Activated CD8-positive, alpha-beta memory T cell treated with anti-CD3 and anti-CD28 coated beads for 24 hours (primary cell): ENCODE data around the gene SLC2A14.
A peak's percentile ranks its signal among the peaks of the same experiment; 100 is the strongest.
"Not testable (repeated sequence)": the region's sequence is repeated elsewhere in the genome, so short reads cannot be mapped to it uniquely, and the experiment has no call there.

Experiments used
- DNase-seq: peaks from one replicate; pipeline ENCODE4 v3.0.0-alpha.2; 2020

SLC2A14 gene

DNA sequence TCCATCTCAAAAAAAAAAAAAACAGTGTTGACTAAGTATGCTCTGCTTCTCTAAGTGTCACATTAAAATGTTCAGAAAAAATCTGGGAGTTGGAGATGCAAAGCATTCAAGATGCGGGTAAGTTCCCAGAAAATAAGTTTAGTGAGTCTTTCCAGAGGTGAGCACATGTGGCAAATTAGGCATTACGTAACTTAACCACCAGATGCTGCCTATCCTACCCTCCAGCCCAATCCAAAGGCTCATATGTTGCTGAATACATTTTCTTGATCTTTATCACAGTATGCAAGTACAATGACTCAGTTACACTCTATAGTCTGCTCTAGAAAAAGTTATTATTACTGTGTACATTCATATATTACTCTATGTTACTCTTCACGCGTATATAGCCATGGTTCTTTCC lies 3.6 kb downstream of the SLC2A14 start:
- no peak for DNase-seq

DNA sequence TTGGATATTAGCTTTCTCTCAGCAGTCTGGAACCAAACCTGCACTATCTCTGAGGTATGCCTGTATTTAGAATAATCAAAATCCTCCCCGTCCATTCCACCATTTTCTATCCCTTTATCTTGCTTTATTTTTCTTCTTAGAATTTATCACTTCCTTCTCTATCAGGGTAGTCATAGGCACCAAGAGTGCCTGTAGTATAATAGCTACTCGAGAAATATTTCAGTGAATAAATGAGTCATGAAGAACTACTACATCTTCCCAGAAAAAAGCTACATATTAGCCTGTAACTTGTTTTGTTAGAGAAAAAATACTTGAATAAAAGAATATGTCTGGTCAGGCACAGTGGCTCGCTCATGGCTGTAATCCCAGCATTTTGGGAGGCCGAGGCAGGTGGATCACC lies 4.3 kb downstream of the SLC2A14 start:
- DNase-seq: no peak

DNA sequence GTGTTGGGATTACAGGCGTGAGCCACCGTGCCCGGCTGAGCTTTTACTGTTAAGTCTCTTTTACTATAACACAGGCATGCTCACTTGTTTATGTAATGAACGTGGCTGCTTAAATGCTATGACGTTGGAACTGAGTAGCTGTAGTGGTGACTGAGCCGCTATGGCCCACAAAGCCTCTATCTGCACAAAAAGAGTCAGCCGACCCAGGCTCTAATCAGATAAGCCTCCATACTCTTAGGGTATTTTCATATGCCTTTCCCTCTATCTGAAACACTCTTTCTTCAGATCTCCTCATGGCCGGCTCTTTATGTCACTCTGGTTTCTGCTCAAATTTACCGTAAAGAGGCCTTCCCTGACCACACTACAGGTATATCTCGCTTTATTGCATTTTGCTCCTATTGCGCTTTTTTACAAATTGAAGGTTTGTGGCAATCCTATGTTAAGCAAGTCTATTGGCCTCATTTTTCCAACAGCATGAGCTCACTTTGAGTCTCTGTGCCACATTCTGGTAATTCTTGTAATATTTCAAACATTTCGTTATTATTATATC lies 8.0 kb downstream of the SLC2A14 start:
- no peak for DNase-seq

DNA sequence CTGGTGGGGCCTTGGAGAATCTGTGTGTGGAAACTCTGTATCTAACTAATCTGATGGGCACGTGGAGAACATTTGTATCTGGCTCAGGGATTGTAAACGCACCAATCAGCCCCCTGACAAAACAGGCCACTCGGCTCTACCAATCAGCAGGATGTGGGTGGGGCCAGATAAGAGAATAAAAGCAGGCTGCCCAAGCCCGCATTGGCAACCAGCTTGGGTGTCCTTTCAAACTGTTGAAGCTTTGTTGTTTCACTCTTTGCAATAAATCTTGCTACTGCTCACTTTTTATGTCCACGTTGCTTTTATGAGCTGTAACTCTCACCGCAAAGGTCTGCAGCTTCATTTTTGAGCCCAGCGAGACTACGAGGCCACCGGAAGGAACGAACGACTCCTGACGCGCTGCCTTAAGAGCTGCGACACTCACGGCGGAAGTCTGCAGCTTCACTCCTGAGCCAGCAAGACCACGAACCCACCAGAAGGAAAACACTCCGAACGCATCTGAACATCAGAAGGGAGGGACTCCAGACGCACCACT lies 9.8 kb downstream of the SLC2A14 start:
- DNase-seq: peak; percentile 64

DNA sequence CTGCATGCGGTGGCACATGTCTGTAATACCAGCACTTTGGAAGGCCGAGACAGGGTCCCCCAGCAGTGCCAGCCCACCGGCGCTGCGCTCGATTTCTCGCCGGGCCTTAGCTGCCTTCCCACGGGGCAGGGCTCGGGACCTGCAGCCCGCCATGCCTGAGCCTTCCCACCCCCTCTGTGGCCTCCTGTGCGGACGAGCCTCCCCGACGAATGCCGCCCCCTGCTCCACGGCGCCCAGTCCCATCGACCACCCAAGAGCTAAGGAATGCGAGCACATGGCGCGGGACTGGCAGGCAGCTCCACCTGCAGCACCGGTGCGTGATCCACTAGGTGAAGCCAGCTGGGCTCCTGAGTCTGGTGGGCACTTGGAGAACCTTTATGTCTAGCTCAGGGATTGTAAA lies 10.4 kb downstream of the SLC2A14 start:
- DNase-seq: not testable (repeated sequence)

DNA sequence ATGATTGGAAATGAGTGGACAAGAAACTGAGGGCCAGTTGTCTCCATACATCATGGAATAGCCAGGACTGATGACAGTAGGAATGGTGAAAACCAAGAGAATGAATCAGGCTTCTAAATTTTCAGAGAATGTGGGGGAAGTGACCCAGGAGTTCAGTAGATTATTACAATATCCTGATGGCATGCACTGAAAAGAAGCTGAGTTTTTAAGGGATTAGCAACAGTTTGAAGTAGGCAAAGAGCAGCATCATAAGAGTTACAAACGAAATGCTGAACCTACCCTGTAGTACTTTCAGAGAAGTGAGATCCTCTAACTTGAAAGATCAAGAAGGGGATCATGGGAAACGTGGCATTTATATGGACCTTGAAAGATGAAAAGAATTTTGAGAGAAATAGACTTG lies 13.2 kb downstream of the SLC2A14 start:
- DNase-seq: no peak

DNA sequence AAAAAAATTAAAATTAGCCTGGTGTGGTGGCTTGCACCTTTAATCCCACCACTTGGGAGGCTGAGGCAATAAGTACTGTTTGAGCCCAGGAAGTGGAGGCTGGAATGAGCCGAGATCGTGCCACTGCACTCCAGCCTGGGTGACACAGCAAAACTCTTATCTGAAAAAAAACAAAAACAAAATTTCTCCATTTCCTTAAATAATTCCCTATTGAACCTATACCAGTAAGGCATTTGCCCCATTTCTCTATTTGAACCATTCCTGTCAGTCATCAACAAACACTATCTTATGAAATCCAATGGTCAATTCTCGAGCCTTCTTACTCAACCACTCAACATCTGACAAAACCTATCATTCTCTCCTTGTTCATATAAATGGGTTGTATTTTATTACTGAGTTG lies 14.7 kb downstream of the SLC2A14 start:
- DNase-seq: no peak

DNA sequence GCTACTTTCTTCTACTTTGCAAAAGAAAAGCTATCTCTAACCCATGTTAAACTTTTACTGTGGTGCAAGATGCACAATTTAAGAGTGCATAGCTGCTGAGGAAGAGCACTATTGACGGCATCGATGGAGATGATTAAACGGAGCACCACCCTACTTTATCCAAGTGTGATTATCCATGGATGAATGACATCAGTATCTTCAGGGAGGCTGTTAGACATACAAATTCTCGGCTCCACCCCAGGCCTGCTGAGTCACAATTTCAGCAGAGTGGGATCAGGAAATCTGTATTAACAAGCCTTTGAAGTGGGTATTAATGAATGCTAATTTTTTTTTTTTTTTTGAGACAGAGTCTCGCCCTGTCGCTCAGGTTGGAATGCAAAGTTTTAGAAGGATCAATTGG lies 16.2 kb downstream of the SLC2A14 start:
- DNase-seq: no peak

DNA sequence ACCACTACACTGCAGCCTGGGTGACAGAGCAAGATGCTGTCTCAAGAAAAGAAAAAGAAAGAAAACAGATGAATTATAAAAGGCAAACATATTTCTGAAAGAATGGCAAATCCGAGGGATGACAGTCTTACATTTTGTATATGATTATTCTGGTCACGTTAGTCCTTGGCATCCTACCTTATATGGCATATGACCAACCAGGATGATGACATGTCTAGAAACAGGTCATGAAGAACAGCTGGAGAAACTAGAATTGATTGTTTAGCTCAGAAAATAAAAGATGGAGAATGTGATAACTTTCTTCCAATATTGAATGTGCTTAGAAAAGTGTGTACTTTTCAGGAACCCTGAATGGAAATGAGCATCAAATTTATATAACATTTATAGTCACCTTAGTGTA lies 19.2 kb downstream of the SLC2A14 start:
- no peak for DNase-seq

DNA sequence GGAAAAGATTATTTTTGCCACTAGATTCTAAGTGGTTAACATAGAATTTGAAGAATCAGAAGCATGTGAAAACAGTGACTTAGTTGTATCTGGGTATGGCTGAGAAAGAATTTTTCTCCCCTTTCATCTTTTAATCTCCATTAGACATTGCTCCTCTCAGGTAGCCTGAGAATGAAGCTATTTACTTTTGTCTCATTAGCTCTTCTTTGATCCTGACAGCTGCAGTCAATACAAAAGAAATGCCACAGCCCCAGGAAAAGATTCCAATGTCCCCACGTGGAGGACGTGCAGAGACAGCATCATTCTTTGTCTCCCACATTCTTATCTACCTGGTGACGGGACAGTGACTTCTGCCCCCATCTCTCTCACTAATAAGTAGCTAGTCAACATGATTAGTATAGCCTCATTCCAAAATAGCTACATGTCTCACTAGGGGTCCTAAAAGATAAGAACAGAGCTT lies 21.1 kb downstream of the SLC2A14 start:
- DNase-seq: not testable (repeated sequence)

DNA sequence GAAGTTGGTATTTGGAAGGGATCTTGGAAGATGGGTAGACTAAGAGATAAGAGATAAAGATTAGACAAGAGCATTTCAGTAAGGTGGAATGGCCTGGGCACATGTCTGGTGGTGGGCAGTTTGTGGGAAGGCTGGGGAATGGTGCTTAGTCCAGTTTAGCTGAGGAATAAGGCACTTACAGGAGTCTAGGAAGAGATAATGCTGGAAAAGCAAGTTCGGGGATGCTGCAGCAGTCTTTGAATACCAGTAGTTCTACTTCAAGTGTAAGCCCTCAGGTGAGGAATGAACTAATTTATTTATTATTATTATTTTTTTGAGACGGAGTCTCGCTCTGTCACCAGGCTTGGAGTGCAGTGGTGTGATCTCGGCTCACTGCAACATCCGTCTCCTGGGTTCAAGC lies 22.6 kb downstream of the SLC2A14 start:
- DNase-seq: not testable (repeated sequence)

DNA sequence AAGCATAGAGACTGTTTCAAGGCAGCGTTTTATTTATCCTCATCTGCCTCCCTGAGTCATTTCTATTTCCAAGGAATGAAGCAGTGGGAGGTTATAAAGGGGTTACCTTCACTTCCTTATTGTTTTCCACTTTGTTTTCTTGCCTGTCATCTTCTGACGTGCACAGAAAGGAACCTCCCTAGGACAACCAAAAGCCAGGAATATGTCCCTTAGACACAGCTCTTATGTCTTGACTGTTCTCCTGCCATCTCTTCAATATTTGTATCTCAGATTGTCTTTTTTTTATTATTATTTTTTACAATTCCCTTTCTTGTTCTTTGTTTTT lies 24.7 kb downstream of the SLC2A14 start:
- DNase-seq: not testable (repeated sequence)

DNA sequence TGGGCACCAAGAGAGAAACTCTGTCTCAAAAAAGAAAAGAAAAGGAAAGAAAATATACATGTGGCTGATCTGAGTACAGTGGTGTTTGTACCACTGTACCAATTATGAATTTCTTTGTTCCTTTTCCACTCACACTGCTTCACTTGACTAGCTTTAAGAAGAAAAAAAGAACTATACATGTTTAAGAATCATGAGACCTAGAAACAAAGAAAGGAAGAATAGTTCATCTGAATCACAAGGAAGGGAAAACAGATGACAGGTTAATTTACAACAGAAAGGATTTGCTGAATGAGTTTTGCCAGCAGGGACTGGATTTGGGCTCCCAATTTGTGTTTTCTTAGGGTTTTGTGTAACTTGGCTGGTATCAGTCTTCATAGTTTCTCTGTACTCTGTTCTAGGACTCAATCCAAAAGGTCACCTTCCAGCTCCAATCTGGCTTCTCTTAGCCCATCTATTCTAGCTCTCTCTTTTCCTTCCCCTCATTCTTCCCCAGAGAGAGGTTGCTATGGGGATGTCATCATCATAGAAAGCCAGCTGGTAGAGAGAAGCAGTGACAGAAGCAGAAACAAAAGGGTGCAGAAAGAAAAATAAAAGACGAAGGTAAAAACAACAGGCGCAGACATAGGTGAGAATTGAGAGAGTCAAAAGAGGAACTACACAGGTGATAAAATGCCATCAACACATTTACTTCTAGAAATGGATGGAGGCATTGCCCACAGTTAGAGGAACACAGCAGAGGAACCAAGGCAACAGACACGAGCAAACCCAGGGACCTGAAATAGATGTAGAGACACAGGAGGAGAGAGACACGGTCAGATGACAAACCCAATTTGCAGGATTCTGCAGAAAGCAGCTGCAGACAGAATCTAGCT lies 25.3 kb downstream of the SLC2A14 start:
- not testable (repeated sequence) for DNase-seq

DNA sequence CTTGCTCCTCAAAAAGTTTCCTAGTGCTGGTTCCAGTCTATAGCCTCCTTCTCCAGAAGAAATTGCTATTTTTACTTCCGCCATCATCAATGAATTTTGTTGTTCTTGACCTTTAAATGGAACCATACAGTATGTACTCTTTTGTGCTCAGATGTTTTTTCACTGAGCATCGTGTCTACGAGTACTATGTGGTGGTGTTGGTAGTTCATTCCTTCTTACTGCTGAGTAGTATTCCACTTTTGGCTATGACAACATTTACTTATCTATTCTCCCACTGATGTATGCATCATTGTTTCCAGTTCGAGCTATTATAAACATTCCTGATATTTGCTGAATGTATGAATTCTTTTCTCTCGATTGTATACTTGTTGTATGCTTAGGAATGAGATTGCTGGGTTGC lies 28.6 kb downstream of the SLC2A14 start:
- no peak for DNase-seq

DNA sequence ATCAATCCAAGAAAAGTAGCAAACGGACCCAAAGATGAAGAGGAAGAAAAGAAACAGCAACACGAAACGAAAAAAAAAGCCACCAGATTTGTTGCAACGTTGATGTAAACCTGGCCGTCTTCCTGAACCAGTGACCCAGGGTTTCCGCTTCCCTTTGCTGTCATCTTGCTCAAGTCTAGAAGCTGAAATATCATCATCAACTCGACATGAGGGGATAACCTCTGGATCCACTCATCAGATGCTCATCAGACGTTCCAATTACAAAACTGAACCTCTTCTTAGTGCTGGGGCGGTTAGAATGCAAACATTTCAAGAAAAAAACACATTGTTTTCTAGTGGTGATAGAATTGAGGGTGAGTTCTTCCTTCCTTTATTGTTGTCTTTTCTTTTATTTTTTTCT lies 29.1 kb downstream of the SLC2A14 start:
- not testable (repeated sequence) for DNase-seq

DNA sequence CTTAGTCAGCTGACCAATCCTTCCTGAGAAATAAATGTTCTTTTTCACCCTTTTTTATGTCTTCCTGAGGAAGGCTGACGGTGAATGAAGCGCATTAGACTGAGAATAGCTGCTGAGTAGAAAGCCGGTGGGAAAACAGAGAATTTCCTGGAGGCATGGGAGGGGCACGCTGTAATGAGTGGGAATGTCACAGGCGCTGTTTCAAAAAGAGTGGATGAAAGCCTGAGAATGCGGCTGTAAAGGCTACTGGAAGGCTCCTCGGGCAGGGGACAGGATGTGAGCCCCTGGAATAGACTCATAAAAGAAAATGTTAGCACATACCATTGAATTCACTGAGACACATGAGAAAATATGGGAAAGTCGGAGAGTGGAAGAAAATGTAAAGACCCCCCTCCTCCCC lies 29.6 kb downstream of the SLC2A14 start:
- not testable (repeated sequence) for DNase-seq

DNA sequence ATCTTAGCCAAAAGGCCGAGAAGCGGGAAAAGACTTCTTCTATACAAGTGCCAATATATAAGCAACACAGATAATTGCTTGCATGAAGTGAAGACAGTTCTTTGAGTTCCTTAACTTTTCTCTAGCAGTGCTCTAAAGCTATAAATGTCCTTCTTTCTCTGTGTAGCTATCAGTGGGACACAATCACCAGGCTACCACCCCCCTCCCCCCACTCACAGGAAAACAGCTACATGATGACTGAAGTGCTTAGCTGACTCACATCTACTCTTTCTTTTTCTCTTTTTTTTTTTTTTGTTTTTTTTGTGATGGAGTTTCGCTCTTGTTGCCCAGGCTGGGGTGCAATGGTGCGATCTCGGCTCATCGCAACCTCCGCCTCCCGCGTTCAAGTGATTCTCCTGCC lies 30.3 kb downstream of the SLC2A14 start:
- DNase-seq: not testable (repeated sequence)

DNA sequence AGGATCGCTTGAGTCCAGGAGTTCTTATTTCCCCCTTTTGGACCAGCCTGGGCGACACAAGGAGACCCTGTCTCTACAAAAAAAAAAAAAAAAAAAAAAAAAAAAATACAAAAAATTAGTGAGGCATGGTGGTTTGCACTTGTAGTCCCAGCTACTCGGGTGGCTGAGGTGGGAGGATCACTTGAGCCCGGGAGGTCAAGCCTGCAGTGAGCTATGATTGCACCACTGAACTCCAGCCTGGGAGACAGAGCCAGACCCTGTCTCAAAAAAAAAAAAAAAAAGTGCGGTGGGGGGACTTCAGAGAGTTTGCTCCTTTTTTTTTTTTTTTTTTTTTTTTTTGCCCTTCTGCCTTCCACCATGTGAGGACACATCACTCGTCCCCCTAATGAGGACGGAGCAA lies 32.9 kb downstream of the SLC2A14 start:
- DNase-seq: not testable (repeated sequence)

DNA sequence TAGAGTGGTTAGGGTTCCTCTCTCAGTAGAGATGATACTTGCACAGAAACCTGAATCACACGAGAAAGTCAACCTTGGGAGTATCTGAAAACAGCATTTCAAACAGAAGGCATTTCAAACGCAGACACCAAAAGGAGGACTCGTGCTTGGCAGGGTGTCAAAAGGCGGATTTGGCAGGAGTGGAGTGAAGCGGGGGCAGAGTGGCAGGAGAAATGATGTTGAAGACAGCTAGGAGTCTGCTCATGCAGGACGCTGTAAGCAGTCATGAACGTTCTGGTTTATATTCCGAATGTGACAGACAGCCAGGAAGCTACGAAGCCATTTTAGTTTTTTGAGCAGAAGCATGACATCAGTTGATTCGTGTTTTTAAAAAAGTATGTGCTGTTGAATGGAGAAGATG lies 33.5 kb downstream of the SLC2A14 start:
- not testable (repeated sequence) for DNase-seq

DNA sequence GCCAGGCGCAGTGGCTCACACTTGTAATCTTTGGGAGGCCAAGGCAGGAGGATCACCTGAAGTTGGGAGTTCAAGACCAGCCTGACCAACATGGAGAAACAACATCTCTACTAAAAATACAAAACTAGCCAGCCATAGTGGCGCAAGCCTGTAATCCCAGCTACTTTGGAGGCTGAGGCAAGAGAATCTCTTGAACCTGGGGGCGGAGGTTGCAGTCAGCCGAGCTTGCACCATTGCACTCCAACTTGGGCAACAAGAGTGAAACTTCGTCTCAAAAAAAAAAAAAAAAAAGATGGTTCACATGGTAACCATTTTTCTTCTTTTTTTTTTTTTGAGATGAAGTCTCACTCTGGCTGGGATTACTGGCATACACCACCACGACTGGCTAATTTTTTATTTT lies 35.3 kb downstream of the SLC2A14 start:
- DNase-seq: no peak

DNA sequence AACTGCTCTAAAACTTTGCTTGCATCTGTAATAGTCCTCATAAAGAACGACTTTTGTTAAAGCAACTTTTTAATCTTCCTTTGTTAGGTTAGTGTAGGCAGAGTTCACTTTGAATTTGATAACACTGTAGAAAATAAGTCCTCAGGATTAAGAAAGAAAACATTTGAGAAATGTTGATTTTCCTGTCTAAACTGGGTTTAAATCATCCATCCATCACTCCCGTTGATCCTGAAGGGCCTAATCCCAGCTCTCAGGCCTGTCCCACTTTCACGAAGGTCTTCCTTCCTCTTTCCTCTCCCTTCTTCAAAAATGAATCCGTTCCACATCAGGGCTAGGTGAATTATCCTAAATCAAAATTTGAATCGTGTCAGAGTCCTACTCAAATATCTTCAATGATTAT lies 36.9 kb downstream of the SLC2A14 start:
- DNase-seq: no peak

DNA sequence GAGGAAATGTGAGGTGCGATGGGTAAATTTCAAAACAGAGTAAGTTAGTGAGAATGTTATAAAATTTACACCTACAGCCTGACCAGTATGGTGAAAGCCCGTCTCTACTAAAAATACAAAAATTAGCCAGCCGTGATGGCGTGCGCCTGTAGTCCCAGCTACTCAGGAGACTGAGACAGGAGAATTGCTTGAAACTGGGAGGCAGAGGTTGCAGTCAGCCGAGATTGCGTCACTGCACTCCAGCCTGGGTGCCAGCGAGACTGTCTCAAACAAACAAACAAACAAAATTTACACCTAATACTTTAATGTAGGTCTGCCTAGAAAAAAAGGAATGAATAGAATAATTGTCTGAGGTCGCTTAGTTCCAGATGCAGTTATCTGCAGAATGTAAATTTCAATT lies 37.6 kb downstream of the SLC2A14 start:
- DNase-seq: no peak

DNA sequence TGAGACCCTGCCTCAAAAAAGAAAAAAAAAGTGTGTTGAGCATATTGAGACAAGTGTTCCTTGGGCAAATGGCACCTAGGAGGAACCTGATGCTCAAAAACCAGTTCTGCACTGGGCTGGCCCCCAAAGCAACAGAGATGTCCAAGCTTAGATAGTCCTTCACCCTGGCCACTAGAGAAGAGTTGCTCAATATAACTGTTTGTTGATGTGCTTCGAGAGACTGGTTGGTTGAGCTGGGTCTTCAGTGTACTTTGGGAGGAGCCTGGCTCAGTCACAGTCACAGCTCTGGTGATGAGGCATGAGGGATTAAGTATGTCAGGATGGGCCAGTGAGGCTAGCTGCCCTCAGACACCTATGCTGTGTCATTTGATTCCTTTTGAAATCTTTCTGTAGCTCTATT lies 38.0 kb downstream of the SLC2A14 start:
- DNase-seq: no peak

DNA sequence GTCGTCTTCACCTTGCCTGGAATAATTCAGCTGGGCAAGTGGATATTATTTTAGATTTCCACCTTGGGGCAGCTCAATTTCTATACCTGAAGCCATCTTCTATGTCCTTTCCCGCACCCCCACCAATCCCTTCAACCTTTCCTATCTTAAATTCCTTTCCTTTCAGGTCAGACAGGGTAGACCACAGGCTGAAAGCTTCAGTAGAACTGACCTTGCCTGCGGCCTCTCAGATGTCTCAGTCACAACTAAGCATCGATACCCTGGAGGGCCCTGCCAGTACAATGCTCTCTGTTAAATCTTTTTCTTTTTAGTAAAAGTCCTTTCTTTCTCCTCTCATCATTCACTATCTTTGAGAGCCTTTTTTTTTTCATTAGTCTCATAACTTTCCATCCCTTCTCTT lies 38.9 kb downstream of the SLC2A14 start:
- no peak for DNase-seq

DNA sequence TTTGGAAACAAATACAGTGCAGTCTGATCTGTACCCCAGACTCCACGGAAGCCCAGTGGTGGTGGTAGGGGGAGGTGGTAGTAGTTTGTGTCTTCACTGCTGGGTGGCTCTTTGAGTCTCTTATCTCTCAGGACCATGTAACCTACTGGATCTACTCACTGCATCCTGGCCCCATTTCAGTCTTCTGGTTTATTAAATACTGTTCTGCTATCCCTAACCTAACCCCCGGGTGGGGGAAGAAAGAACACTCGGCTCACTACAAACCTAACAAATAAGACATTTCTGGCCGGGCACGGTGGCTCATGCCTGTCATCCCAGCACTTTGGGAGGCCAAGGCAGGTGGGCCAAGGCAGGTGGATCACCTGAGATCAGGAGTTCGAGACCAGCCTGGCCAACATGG lies 39.5 kb downstream of the SLC2A14 start:
- not testable (repeated sequence) for DNase-seq
